CD4-positive, alpha-beta T cell treated with Interleukin-12 subunit alpha and Interleukin-12 subunit beta, for 1 hour (primary cell): Measurements from ENCODE around the gene FRMD4B.

Experiments
- DNase-seq: peaks from one replicate; pipeline ENCODE4 v3.0.0-alpha.2; 2020

The FRMD4B gene

DNA sequence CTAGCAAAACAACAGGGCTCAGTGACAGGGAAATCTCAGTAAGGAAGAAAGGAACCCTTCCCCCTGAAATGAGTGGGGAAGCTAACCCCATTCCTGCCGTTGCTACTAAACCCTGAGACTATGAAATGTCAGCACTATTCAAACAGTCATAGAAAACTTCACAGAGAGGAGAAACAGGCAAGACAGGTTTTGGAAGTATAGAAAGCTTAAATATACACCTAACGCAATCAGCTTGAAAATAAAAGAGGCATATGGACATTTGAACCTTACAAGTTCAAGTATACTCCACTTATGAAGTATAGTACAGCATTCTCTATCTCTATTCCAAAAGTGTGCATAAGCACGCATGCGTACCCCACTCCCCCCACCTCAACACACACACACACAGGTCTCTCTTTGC is 17.6 kb upstream of the FRMD4B start:
- DNase-seq: no peak

DNA sequence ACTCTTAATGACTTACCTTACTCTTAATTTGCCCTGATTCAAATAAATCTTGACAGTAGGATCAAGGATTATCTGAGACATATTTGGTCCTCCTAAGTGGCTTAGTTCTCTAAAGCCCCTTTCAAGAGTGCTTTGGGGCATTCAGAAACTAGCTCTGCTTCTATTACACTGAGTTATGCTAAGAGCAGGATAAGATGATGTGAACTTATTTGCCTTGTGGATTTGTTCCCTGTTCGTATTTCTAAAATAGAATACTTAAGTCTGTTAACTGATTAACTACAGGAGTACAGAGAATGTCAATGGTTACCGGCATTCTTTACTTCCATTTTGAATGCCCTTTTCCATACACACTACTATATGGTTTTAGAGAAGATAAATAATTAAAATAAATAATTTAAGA is 14.8 kb upstream of the FRMD4B start:
- no peak for DNase-seq

DNA sequence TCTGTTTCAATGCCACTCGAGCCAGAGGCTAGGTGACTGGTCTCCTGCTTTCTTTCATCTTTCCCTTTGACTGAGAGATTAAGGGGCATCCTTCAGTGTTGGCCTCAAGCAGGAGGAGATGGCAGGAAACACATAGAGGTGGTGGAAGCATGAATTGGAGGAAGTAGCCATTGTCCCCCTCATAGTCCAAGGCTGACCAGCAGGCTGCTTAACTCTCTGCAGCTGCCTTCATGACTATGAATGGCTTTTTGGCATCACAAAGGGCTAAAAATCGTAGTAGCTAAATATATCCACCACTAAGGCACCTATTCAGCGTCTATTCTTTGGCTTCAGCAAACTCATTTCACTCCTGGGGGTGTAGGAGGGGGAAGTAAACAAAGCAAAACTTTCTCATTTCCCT is 7.0 kb upstream of the FRMD4B start:
- no peak for DNase-seq

DNA sequence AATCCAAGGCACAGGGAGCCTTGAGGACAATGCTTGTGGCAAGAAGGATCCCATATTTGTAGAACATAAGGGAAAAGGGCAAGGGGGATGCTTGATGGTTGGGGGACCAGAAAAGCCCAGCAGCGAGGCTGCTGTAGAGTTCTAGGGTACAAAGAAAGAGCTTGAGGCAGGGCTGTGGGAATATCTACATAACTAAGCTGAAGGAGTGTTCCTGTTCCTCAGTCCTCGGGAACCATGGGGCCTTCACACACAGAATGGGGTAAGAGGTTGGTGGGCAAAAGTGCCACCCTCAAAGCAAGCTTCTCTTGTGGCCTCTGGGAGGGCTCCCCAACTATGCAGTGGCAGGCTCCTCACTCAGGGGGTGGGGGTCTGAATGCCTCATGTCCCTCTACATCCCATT is 6.5 kb upstream of the FRMD4B start:
- no peak for DNase-seq

DNA sequence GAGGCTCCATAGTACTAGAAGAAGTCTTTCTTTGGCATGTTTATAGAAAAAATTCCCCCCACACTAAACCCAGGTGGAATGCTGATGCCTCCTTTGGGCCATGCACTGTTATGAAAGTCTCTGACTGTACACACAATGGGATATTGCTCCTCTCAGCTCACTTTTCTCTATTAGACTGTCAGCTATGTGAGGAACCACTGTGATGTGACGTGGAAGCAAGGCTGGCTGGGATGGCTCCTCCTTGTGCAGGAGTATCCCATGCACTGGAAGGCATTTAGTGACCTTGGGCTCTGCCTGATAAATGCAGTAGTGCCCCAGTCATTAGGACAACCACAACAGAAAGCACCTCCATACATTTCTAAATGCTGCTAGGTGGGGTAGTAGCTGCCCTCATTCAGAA is 5.7 kb upstream of the FRMD4B start:
- no peak for DNase-seq

DNA sequence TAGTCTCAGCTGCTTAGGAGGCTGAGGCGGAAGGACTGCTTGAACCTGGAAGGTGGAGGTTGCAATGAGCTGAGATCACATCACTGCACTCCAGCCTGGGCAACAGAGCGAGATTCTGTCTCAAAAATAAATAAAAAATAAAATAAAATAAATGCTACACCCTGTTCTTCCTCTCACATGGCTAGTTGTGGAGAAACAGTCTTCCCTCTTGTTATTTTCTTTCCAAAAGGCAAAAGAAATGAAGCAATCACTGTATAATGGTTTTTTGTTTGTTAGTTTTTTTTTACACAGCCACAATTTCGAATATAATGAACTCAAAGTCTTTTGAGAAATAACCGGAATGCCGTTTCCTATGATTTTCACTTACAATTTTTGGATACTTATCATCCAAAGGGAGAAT is 4.9 kb upstream of the FRMD4B start:
- DNase-seq: no peak

DNA sequence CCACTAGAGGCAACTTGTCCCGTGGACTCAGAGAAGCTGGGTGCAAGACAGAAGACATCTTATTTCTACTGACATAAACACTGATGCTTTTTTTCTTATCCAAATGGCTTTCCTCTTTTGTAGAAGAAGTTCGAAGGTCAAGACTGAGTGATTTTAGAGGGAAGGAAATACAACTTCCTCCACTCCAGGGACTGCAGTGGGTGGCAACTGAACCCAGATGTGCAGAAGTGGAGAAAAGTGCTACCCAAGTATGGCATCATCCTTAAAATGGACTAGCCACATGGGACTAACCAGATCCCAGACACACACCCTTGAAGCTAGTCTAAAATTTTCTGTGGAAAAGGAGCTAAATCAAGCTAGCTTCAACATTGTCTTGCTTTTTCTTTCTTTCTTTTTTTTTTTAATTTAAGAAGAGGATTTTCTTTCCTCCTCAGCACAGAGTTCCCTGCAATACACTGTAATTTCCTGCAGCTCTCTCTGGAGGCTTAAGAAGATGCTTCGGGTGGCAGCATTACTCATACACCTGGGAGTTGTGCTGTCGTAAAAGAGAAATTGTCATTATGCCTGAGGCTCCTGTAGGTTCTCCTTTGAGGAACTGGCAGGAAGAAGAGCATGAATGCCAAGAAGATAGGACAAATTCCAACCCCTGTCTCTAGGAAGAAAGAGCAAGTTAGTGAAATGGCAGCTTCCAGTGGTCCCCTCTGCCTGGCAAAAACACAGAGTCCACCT is 3.8 kb upstream of the FRMD4B start:
- DNase-seq: no peak

DNA sequence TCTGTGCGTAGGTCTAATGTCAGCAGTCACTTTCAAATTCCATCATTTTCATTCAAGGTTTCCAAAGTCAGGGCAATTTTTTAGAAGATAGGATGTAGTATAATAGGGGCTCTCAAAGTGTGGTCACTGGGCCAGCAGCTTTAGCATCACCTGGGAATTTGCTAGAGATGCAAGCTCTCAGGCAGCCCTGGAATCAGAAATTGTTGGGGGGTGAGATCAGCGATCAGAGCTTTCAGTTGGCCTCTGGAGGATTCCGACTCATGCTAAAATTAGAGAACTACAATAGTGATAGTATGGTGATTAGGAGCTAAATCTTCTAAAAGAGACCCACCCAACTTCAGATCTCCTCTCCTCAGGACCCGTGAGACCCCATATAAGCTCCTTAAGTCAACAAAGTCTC is 2.4 kb upstream of the FRMD4B start:
- DNase-seq: no peak

DNA sequence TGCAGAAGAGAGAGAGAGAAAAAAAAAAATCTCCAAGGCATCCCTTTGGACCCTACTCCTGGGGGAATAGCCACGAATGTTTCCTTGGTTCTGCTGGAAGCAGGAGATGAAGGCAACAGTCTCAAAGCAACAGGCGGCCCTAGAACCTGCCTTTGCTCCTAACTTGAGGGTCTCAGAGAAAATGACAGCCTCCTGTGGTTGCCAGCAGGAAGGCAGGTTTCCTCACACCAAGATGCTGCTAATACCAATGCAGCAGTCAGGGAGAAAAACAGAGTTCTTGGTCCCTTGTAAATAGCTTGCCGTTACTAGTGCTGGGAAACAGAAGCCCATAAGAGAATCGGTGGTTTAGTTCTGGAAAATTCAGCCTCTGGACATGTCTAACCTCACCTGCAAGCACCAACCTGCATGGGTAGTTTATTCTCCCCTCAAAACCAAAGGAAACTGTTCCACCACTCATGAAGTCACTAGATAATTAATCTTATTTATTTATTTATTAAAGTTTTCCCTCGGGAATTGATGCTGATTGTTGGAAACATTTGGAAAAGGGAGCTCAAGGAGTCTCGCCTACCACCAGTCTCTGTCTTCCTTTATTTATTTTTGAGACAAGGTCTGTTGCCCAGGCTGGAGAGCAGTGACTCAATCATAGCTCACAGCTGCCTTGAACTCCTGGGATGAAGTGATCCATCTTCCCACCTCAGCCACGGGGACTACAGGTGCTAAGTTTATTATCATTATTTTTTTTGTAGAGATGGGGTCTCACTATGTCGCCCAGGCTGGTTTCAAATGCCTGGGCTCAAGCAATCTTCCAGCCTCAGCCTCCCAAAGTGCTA is 883 bp upstream of the FRMD4B start:
- no peak for DNase-seq

DNA sequence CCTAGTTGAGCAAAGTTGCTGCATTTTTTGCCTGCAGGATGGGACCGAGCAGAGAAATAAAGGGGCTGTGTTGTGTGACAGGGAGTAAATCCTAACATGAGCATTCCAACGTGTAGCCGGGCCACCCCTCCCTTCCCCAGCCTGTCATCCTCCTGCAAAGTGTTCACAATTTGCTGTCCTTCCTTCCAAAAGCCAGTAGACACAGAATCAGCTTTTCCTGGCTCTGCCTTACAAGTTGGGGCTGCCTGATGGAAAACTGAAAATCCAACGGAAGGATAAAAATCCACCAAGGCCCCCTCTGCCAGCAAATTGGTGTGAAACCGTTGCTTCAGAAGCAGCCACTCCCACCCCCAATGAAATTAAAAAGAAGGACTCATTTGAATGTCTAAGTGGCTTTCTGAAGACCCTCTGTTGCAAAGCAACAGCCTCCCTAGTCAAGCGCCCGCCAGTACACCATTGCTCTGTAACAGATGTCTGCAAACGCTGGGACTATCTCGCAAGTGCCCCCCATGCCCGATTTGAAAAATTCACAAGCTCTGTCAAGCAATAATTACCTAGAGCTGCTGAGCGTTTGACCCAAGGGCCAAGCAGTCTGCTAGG is 665 bp downstream of the FRMD4B start:
- no peak for DNase-seq

DNA sequence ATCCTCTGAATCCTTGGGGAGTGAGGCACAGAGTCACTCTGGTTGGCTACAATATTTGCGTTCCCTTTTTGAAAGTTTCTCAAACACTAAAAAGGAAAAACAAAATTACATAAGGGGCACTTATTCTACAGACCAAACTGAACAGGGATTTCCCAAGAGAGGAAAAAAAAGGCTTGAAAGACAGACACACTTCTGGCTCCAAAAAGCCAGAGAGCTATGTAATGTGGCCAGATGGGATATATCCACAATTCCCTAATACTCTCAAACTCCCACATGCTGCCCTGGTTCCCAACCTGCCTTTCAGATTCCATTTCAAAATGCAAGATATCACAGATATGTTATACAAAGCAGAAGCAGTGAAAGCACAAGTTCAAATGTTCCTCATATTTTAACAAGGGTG is 1.6 kb downstream of the FRMD4B start:
- DNase-seq: no peak

DNA sequence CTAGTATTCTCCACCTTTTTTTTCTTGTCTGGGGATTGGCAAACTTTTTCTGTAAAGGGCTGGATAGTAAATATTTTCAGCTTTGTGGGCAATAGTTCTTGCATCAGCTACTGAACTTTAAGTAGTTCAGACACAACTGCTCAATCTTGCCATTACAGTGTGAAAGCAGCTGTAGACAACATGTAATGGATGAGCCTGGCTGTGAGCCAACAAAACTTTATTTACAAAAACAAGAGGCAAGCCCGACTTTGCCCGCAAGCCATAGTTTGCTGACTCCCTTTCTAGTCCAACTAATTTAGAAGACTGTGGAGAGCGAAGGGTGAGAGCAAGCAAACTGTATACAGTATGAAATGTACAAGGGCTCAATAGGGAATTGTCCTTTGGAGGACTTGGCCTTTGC is 6.2 kb downstream of the FRMD4B start:
- DNase-seq: no peak

DNA sequence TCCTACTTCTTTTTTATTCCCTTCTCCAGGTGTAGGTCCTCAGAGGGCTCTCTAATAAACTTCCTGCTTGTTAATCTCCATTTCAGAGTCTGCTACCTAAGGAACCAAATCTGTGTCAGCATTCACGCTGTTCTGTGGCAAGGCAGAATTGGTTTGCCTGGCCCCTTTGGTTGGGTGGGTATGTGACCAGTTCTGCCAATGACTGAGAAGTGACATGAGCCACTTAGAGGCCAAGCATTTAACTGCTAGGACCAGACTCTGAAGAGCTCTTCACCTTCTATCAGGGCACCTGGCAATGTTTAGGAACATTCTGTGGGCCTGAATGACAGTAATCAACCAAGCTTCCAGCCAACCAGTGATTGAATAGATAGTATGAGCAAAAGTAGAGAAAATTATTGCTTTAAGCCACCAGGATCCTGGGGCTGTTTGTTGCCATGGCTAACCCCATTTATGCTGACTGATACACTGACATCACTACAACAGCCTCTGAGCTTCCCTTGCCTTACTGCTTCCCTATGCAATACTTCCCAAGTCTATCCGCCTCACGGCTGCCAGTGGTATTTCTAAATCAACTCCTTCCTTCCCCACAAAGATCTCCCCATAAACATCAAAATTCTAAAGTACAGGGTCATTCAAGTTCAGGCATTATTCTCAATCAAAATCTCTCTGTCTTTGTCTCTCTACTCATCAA is 7.6 kb downstream of the FRMD4B start:
- no peak for DNase-seq

DNA sequence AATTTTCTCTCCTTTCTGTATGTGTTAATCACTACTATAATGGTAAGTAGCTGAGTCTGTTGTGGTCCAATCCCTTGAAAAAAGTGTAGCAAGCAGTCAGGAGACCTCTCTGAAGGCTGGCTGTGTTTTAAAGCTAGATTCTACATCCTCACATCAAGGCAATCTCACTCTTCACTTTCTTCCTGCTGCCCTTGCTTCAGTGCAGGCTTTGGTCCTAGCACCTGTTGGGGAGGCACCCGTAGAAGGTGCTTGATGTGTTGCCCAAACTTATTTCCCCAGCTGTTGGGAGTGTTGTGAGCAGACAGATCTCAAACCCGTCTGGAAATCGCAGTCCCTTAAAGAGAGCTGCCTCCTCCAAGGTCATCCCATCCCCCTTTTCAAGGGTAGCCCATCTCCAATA is 8.6 kb downstream of the FRMD4B start:
- DNase-seq: no peak

DNA sequence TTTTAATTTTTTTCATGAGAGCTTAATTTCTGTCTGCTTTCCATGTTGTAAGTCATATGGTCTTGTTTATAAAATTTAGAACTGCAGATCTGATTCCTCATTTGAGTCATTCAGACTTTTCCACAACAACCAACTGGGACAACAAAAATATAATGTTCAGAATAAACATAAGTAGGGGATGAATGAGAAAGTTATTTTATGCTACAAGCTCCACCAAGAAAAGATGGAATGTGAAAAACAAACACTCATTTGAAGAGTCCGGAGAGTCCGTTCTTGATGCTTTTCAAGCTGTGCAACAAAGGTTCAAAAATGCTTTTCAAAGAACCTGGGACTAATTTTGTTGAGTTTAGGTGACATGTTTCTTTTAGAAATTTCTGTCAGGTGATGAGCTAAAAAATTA is 9.2 kb downstream of the FRMD4B start:
- DNase-seq: no peak

DNA sequence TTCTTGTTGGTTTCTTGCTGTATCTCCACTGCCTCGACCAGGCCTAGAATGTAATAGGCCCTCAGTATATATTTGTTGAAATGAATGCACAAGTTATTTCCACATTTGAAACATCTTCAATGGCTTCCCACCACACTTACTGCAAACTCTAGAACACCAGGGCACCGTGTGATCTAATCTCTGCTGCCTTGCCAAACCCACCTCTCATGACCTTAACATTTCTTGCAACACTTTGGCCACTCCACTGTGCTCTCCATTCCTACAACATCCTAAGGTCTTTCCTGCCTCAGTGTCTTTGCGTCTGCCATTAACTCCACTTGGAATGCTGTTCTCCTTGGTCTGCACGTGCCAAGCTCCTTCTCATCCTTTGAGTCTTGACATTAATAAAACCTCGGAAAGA is 14.1 kb downstream of the FRMD4B start:
- no peak for DNase-seq

DNA sequence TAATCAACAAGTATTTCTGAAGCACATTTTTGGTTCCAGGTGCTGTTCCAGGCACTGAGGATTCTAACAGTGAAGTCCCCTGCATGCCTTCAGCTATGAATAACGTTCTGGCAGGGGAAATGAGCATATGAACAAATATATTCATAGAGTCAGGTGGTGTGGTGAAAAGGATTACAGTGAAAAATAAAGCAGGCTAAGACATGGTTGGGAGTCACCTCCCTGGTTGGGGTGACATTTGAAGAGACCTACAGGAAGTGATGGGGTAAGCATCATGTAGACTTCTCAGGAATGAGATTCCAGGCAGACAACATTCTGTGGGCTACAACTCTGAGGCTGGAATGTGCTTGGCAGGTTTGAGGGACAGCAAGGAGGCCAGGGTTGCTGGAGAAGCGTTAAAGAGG is 15.0 kb downstream of the FRMD4B start:
- DNase-seq: no peak

DNA sequence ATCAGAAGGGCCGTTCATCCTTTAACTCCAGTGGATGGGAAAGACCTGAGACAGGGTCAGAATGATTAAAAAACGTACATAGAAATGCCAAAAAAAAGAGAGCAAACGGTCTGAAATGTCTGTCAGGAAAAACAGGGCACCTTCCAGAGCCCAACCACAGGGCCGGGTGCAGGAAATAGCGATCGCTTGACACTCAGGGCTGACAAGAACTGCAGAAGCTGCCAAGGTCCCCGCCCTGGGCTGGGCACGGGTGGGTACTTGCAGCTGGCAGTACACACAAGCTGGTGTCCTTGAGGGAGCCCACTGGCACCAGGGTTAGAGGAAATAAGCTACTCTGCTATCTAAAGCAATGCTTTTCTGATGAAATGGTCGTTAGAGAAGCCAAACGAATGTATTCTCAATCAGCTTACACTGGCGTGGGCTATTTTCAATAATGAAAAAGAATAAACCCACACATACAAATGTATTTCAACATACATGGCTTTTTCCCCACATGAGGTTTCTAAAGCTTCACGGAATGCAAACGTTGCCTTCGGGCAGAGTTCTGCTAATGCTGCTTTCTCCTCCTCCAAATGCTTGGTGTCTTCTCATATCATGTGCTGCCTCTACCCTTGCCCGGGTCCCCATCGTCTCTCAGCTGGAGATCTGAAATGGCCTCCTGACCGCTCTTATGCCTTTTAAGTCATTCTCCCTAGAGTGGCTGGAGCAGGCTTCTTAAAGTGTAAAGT is 15.6 kb downstream of the FRMD4B start:
- DNase-seq: peak; percentile 26

DNA sequence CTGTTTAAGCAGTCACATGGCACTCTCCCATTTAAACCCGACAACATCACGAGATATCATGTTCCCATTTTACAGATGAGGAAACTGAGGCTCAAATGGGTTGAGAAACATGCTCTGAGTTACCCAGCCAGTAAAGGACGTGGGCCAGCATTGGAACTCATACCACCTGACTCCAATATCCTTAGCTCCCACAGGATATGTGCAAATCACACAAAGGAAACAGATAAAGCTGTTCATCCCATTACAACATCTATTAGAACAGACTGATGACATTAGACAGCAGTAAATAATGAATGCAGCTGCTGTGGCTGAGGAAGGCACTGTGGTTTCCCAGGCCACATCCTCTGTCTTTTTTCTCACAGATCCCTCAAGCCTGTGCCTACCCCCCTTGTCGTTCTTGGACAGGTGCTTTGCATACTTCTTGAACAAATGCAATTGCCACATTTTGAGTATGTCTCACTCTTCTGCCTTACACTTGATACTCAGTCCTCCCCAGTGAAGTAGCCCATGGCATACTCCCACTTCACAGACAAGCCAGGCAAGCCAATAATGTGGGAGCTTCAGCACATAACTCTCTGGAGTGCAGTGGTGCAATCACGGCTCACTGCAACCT is 17.7 kb downstream of the FRMD4B start:
- DNase-seq: peak; percentile 35

DNA sequence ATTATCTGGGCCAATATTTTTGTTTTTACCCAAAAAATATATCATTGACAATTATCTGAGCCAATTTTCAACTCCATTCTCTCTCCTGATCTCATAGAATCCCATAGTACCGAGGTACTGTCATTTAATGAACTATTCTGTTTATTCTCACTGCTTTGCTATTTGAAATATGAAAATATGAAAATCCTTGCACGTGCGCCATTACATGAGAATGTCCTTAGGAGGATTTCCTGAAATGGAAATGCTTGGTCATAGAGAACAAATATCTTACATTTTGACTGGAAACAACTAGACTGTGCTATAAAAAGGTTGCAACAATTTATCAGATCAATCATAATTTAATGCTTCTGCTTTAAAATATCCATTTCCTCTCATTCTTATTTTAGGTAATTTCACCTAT is 18.3 kb downstream of the FRMD4B start:
- no peak for DNase-seq

DNA sequence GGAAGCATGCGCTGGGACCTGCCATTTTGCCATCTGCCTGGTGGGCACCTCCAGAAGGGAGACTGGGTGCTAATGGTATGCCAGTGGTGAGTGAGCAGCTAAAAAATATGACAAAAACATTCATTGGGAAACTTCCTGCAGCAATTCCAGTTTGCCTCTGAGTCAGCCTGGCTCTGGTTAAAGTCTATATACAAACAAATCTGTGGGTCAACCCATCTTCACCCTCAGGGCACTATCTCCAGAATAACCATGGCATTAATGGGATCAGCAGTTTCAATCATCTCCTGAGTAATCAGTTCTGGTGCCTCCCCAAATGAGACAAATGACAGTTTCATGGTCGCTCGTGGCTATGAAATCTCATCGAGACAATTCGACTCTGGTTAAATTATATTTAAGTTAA is 21.5 kb downstream of the FRMD4B start:
- no peak for DNase-seq

DNA sequence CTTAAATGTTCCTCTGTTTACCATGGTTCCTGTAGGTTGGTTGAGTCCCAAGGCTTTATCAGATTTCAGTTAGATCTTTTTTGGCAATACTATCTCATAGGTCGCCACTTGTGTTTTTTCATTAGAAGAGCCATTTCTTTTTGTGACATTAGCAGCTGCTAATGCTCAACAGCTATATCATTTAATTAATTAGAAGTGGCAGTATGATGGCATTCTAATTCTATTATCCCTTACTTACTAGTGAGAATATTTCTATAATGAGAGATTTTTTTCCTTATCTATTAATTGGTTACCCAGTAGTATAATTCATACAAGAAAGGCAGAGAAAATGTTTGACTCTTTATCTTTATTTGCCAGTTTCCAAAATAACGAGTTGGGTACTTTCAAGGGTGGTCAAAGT is 25.2 kb downstream of the FRMD4B start:
- DNase-seq: no peak

DNA sequence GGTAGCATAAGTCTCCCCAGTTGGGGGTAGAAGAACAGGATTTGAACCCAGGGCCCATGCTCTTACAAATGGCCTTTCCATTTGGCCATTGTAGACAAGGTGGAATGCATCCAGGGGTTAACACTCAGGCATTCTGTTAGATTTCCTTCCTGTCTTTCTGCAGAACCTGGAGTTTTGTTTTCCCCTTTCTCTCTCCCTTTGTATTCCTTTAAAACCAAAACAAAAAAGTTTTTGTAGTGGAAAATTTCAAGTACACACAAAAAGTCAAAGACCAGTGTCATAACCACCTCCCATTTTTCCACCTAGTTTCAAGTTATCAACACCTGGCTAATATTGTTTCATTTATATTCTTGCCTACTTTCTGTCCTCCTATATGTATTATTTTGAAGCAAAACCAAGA is 26.0 kb downstream of the FRMD4B start:
- DNase-seq: no peak
